Stimulated activated naive CD8-positive, alpha-beta T cell treated with anti-CD3 and anti-CD28 coated beads, Interleukin-15, Interleukin-2, amounts not matched to agents 100 ng/mL and 50 ng/mL, for 24 hours (primary cell): Measurements from ENCODE around the gene BLTP1.
"Not testable (repeated sequence)": the region's sequence is repeated elsewhere in the genome, so short reads cannot be mapped to it uniquely, and the experiment has no call there.

Source experiments
- H3K27ac Mint-ChIP-seq: one replicate; pipeline ENCODE4 v1.8.0; 2021; ENCODE audit warnings: mild to moderate bottlenecking, mixed read lengths
- H3K27me3 Mint-ChIP-seq: one replicate; pipeline ENCODE4 v1.8.0; 2021; ENCODE audit warnings: mixed read lengths
- H3K36me3 Mint-ChIP-seq: one replicate; pipeline ENCODE4 v1.8.0; 2021; ENCODE audit warnings: low read depth, mixed read lengths
- H3K4me1 Mint-ChIP-seq: one replicate; pipeline ENCODE4 v1.8.0; 2021; ENCODE audit warnings: low read depth, mixed read lengths
- H3K4me3 Mint-ChIP-seq: one replicate; pipeline ENCODE4 v1.8.0; 2021; ENCODE audit warnings: mild to moderate bottlenecking, mixed read lengths
- H3K9me3 Mint-ChIP-seq: one replicate; pipeline ENCODE4 v1.8.0; 2021; ENCODE audit warnings: mixed read lengths

BLTP1 gene, protein sequence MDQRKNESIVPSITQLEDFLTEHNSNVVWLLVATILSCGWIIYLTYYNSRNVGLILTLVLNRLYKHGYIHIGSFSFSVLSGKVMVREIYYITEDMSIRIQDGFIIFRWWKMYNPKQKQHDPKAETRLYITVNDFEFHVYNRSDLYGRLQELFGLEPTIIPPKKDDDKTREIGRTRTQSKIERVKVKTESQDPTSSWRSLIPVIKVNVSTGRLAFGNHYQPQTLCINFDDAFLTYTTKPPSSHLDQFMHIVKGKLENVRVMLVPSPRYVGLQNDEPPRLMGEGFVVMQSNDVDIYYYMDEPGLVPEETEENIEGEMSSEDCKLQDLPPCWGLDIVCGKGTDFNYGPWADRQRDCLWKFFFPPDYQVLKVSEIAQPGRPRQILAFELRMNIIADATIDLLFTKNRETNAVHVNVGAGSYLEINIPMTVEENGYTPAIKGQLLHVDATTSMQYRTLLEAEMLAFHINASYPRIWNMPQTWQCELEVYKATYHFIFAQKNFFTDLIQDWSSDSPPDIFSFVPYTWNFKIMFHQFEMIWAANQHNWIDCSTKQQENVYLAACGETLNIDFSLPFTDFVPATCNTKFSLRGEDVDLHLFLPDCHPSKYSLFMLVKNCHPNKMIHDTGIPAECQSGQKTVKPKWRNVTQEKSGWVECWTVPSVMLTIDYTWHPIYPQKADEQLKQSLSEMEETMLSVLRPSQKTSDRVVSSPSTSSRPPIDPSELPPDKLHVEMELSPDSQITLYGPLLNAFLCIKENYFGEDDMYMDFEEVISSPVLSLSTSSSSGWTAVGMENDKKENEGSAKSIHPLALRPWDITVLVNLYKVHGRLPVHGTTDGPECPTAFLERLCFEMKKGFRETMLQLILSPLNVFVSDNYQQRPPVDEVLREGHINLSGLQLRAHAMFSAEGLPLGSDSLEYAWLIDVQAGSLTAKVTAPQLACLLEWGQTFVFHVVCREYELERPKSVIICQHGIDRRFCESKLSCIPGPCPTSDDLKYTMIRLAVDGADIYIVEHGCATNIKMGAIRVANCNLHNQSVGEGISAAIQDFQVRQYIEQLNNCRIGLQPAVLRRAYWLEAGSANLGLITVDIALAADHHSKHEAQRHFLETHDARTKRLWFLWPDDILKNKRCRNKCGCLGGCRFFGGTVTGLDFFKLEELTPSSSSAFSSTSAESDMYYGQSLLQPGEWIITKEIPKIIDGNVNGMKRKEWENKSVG (N-terminal part only)

DNA sequence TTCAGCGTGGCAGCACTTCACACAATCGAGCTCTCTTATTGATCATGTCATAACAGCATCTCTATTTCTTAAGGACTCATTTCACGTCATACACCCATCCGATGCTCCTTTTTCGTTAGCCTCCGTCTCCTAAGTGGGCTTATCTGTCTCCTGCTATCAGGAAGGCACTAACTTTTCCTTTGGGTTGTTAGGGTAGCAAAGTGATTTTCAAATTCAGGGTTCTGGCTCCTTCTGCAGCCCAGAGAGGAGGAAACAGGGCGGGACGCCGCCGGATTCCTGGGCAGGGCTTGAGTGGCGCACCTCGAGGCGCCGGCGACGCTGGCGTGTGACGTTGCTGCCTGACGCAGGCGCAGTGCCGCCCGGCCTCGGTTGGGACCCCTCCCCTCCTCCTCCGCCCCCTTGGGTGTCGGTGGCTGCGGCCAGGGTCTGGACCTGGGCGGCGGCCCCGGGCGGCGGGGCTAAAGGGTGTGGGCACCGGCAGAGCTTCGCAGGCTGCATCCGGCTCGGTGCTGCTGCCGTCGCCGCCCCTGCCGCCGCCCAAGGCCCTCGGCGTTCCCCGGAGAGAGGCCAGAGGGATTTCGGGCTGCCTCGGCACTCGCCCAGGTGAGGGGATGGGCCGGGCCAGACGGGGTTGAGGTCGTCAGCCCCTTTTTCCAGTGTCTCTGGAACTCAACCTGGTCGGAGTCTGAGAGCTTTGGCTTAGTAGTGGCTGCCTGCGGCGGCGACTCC, at the start of gene BLTP1:
Gene BLTP1, plus strand, starts transcription at position 350 of the 729 bp plus-strand sequence. CDS start 18,317 bp downstream, outside the sequence.
- peaks cover 17% of the 10 kb centered on the region for H3K36me3 Mint-ChIP-seq
- H3K27me3 Mint-ChIP-seq, result no peaks in the 10 kb centered on the region
- peak within 1 kb of the TSS; percentile 93 for H3K27ac Mint-ChIP-seq
- H3K4me1 Mint-ChIP-seq, result peaks cover 79% of the 10 kb centered on the region
- H3K9me3 Mint-ChIP-seq, result no peaks in the 10 kb centered on the region
- H3K4me3 Mint-ChIP-seq, result peak within 1 kb of the TSS; percentile 90

DNA sequence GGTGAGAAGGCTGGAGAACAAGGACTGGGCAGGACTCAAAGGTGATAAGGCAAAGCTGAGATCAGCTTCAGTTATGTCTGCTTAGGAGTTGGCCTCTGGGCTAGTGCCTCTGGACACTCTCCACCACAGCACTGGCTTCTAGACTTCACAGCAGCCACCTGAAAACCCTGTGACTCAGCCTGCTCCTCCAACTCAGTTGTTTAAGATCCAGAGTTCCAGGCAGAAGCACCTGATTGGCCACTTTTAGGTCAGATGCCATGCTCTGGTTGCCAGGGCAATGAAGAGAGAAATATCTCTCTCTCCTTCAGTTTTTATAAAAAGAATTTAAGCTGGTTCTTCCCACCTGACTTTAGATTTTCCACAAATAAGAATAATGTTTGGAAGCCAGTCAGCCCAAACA, 47.9 kb upstream of the BLTP1 start:
- Mint-ChIP-seq H3K4me1 (no peaks in the 10 kb centered on the region), H3K27me3 (peaks cover 5% of the 10 kb centered on the region), H3K9me3 (no peaks in the 10 kb centered on the region), H3K27ac (no peak overlapping the region), H3K4me3 (no peak overlapping the region), H3K36me3 (no peaks in the 10 kb centered on the region)

DNA sequence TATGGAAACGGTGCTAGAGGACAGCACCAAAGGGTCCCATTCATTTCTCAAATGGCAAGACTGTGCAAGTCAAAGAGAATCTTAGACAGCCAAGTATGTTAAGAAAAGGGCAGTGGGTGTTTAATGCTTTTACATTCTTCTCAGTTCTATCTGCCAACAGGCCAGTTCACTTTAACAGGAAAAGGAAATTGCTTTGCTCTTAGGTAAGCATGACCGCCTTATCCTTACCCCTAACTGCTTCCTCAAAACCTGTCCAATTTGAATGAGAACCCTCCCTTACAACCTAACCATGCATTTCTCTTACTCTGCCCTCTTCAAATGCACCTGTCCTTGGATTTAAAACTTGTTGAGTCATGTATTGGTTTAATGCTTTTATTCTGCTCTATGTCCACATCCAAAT, 44.5 kb upstream of the BLTP1 start:
- Mint-ChIP-seq H3K27ac (no peak overlapping the region), H3K27me3 (peaks cover 5% of the 10 kb centered on the region), H3K4me1 (no peaks in the 10 kb centered on the region), H3K36me3 (no peaks in the 10 kb centered on the region), H3K4me3 (no peak overlapping the region), H3K9me3 (no peaks in the 10 kb centered on the region)

DNA sequence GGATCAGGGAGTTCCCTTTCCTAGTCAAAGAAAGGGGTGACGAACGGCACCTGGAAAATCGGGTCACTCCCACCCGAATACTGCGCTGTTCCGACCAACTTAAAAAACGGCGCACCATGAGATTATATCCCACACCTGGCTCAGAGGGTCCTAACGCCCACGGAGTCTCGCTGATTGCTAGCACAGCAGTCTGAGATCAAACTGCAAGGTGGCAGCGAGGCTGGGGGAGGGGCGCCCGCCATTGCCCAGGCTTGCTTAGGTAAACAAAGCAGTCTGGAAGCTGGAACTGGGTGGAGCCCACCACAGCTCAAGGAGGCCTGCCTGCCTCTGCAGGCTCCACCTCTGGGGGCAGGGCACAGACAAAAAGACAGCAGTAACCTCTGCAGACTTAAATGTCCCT, 41.8 kb upstream of the BLTP1 start:
- H3K27me3 Mint-ChIP-seq, H3K4me3 Mint-ChIP-seq, H3K27ac Mint-ChIP-seq, H3K4me1 Mint-ChIP-seq, H3K36me3 Mint-ChIP-seq, H3K9me3 Mint-ChIP-seq: not testable (repeated sequence)

DNA sequence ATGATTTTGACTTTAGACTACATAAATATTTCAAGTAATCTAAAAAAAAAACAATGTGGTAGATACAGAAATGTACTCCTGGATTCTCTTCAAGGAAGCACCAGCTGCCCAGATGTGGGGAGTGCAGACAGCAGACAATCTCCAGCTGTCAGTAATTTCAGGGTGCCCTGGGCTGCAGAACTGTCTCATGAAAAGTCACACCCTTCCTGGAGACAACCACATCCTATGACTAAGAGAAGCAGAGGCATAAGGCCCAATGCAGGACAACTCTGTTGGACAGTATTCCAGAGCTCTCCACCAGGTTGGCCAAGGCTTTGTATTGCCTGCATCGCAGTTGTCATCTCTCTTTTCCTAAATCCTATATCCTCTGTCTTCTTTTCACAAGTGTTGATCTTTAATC, 34.4 kb upstream of the BLTP1 start:
- Mint-ChIP-seq H3K9me3 (peaks cover 6% of the 10 kb centered on the region), H3K27me3 (no peaks in the 10 kb centered on the region), H3K27ac (no peak overlapping the region), H3K36me3 (peaks cover 6% of the 10 kb centered on the region), H3K4me3 (no peak overlapping the region), H3K4me1 (peaks cover 20% of the 10 kb centered on the region)

DNA sequence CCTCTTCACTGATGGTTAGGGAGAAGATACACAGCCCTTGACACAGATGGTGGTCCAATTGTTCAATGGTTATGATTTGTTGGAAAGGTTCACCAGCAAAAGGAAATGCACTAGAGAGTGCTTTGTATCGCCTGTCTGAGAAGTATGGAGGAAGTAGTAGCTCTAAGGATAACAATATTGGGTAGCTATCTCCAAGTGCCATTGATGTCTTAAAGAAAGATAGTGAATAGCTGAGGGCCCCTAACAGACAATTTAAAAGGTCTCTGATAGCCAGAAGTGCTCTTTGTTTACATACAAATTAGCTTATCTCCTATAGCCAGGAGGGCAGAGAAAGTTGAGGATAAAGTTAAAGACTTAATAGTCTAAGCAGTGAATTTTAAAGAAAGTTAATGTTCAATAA, 33.9 kb upstream of the BLTP1 start:
- peaks cover 6% of the 10 kb centered on the region for H3K36me3 Mint-ChIP-seq
- H3K27me3 Mint-ChIP-seq, result no peaks in the 10 kb centered on the region
- H3K27ac Mint-ChIP-seq, result no peak overlapping the region
- H3K4me1 Mint-ChIP-seq, result peaks cover 20% of the 10 kb centered on the region
- H3K9me3 Mint-ChIP-seq, result peaks cover 10% of the 10 kb centered on the region
- no peak overlapping the region for H3K4me3 Mint-ChIP-seq

DNA sequence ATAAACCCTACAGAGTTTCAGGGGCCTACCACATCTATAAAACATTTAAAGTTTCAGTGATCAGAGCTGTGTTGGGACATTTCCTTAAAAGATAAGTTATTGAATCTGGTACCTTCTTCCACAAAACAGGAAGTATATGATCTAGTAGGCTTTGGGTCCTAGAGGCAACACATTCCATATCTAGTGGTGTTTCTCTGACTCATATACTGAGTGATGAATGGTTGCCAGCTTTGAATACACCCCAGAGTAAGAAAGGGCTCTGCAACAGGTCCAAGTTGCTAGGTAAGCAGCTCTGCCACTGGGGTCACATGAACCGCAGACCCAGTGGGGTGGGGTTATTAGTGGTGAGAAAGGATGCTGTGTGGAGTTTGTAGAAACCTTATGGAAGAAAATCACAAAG, 32.4 kb upstream of the BLTP1 start:
- no peak overlapping the region for H3K4me3 Mint-ChIP-seq
- H3K27me3 Mint-ChIP-seq, result no peaks in the 10 kb centered on the region
- H3K36me3 Mint-ChIP-seq, result peaks cover 6% of the 10 kb centered on the region
- H3K27ac Mint-ChIP-seq, result no peak overlapping the region
- peaks cover 20% of the 10 kb centered on the region for H3K9me3 Mint-ChIP-seq
- peaks cover 20% of the 10 kb centered on the region for H3K4me1 Mint-ChIP-seq

DNA sequence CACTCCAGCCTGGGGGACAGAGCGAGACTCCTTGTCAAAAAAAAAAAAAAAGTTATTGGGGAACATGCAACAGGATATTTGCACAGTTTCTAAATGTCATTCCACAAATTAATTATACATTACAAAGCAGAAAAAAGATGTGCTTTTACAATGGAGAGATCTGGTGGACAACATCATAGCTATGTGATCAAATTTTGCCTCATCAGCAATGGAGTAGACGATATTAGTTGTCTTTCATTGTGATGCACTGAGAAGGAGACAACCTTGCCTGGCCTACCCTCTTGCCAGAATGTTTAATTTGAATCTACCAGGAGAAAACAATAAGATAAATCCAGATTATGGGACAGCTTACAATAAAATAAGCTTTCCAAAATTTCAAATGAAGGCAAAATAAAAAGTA, 30.5 kb upstream of the BLTP1 start:
- no peak overlapping the region for H3K27ac Mint-ChIP-seq
- H3K9me3 Mint-ChIP-seq, result peaks cover 20% of the 10 kb centered on the region
- H3K4me1 Mint-ChIP-seq, result peaks cover 19% of the 10 kb centered on the region
- H3K36me3 Mint-ChIP-seq, result peaks cover 6% of the 10 kb centered on the region
- H3K27me3 Mint-ChIP-seq, result no peaks in the 10 kb centered on the region
- H3K4me3 Mint-ChIP-seq, result no peak overlapping the region

DNA sequence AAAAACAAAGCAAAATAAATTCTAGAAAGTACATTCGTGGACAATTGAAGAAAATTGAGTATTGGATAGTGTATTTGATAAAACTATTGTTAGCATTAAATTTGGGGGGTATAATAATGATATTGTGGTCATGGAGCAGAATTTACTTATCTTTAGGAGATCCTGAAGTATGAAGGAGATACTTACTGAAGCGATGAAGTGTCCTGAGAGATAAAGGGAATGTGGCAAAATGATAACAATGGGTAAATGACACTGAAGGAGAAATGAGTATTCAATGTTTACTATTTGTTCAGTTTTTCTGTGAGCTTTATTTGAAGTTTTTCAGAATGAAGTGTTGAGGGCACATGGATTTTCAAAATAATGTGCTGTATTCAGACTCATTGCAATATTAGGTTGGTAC, 30.0 kb upstream of the BLTP1 start:
- Mint-ChIP-seq H3K4me3 (no peak overlapping the region), H3K9me3 (peaks cover 20% of the 10 kb centered on the region), H3K36me3 (peaks cover 6% of the 10 kb centered on the region), H3K4me1 (peaks cover 14% of the 10 kb centered on the region), H3K27me3 (no peaks in the 10 kb centered on the region), H3K27ac (no peak overlapping the region)

DNA sequence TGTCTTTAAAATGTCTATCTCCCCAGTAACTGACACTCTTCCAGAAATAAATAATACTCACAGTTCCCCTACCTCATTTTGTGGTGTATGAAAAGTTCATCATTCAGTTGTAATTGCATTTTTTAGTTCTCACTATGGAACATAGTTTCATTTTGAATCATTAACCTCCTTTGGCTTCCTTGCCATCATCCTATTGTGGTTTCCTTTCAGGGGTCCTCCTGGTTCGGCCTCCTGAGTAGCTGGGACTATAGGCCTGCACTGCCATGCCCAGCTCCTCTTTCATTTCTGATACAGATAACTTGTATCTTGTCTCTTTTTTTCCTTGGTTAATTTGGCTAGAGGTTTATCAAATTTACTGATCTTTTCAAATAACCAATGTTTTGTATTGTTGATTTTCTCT, 23.1 kb upstream of the BLTP1 start:
- Mint-ChIP-seq H3K9me3 (peaks cover 5% of the 10 kb centered on the region), H3K27ac (no peak overlapping the region), H3K4me1 (peaks cover 23% of the 10 kb centered on the region), H3K27me3 (no peaks in the 10 kb centered on the region), H3K36me3 (no peaks in the 10 kb centered on the region), H3K4me3 (no peak overlapping the region)

DNA sequence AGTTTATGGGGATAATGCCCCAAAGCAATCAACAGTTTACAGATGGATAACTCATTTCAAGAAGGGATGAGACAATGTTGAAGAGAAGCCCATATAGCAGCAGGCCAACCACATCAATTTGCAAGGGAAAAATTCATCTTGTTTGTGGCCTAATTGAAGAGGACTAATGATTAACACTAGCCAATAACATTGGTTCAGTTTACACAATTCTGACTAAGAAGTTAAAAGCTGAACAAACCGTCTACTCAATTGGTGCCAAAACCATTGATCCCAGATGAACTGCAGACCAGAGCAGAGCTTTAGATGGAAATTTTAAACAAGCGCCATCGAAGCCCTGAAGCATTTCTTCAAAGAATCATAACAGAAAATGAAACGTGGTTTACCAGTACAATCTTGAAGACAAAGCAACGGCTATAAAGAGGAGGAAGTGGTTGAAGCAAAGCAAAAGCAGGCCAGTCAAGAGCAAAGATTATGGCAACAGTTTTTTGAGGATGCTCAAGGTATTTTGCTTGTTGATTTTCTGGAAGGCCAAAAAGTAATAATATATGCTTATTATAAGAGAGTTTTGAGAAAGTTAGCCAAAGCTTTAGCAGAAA, 20.5 kb upstream of the BLTP1 start:
- H3K4me3 Mint-ChIP-seq, result peak overlapping the region; percentile 28
- no peaks in the 10 kb centered on the region for H3K36me3 Mint-ChIP-seq
- H3K27ac Mint-ChIP-seq, result peak overlapping the region; percentile 63
- H3K27me3 Mint-ChIP-seq, result no peaks in the 10 kb centered on the region
- peaks cover 23% of the 10 kb centered on the region for H3K4me1 Mint-ChIP-seq
- no peaks in the 10 kb centered on the region for H3K9me3 Mint-ChIP-seq

DNA sequence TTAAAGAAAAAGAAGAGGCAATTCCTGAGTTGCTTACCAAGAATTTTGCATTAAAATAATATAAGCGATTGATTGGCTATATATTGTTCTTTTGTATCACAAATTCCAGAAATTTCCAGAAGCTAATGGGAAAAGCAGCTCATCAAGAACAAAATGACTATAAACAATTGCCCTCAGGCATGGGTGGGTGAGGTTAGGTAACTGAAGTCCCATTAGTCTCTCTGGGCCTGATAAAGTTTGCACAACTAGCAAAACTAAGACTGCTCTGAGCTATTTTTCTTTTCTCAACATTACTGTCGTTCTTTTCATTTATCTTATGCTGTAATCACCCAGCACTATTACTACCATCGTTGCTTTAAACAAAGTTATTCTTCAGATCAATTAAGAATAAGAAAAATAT, 19.2 kb upstream of the BLTP1 start:
- Mint-ChIP-seq H3K27me3 (no peaks in the 10 kb centered on the region), H3K36me3 (no peaks in the 10 kb centered on the region), H3K9me3 (no peaks in the 10 kb centered on the region), H3K27ac (no peak overlapping the region), H3K4me1 (peaks cover 23% of the 10 kb centered on the region), H3K4me3 (no peak overlapping the region)

DNA sequence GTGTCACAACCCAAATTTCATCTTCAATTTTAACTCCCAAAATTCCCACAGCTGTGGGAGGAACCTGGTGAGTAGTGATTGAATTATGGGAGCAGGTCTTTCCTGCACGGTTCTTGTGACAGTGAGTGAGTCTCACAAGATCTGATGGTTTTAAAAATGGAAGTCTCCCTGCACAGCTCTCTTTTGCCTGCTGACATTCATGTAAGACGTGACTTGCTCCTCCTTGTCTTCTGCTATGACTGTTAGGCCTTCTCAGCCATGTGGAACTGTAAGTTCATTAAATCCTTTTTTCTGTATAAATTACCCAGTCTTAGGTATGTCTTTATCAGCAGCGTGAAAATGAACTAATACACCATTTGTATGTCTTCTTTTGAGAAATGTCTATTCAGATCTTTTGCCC, 13.0 kb upstream of the BLTP1 start:
- peaks cover 6% of the 10 kb centered on the region for H3K9me3 Mint-ChIP-seq
- no peak overlapping the region for H3K27ac Mint-ChIP-seq
- no peaks in the 10 kb centered on the region for H3K36me3 Mint-ChIP-seq
- H3K27me3 Mint-ChIP-seq, result no peaks in the 10 kb centered on the region
- no peaks in the 10 kb centered on the region for H3K4me1 Mint-ChIP-seq
- H3K4me3 Mint-ChIP-seq, result no peak overlapping the region

DNA sequence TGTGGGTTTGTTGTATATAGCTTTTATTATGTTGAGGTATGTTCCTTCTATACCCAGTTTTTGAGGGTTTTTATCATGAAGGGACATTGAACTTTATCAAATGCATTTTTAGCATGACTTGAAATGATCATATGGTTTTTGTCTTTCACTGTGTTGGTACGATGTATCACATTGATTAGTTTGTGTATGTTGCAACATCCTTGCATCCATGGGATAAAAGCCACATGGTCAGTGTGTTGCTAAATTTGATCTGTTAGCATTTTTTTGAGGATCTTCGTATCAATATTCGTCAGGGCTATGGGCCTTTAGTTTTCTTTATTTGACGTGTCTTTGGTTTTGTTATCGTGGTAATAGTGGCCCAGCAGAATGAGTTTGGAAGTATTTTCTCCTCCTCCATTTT, 11.3 kb upstream of the BLTP1 start:
- H3K4me1 Mint-ChIP-seq, result no peaks in the 10 kb centered on the region
- H3K9me3 Mint-ChIP-seq, result peaks cover 6% of the 10 kb centered on the region
- no peaks in the 10 kb centered on the region for H3K27me3 Mint-ChIP-seq
- H3K4me3 Mint-ChIP-seq, result no peak overlapping the region
- no peak overlapping the region for H3K27ac Mint-ChIP-seq
- no peaks in the 10 kb centered on the region for H3K36me3 Mint-ChIP-seq
